HL-60 (cell line): ENCODE measurements around the gene SPAG17.

Experiments
- CTCF ChIP-seq: IDR thresholded peaks from one replicate; pipeline ENCODE4 v1.5.1; 2011; ENCODE audit warnings: low read length, control low read depth, inconsistent platforms; ENCODE audit not compliant: insufficient read depth
- GABPA ChIP-seq: IDR thresholded peaks from 2 replicates; pipeline ENCODE4 v1.6.1; 2012; ENCODE audit warnings: low read depth
- POLR2AphosphoS5 ChIP-seq: IDR thresholded peaks from 2 replicates; pipeline ENCODE4 v1.6.1; 2012; ENCODE audit warnings: low read depth
- REST ChIP-seq: IDR thresholded peaks from 2 replicates; pipeline ENCODE4 v1.6.1; 2012; ENCODE audit warnings: low read depth; ENCODE audit not compliant: insufficient replicate concordance
- SPI1 ChIP-seq: IDR thresholded peaks from 2 replicates; pipeline ENCODE4 v1.6.1; 2012; ENCODE audit warnings: low read depth, mild to moderate bottlenecking, borderline replicate concordance

- no peak for TF ChIP-seq CTCF
- no peak for TF ChIP-seq POLR2AphosphoS5
- no peak for TF ChIP-seq REST
- no peak for TF ChIP-seq GABPA
- no peak for TF ChIP-seq SPI1
These were observed 161.8 kb downstream of the SPAG17 start for GRCh38 chr1:118023199-118023598.
